Neural cell (in vitro differentiated cells): Measurements from ENCODE around the gene ATP11B. TPM values are rescaled to one million over a fixed set of nuclear protein-coding genes. Genes with fewer than 3 reads are reported as not detected.
"Not testable (repeated sequence)": the region's sequence is repeated elsewhere in the genome, so short reads cannot be mapped to it uniquely, and the experiment has no call there.

Experiments
- H2AFZ ChIP-seq: fragments of 200-600, 300-800 bp; sonication (generic), shearing (Covaris generic); 2 replicates; pipeline ENCODE4 v1.6.0; 2014; ENCODE audit warnings: low read depth, mild to moderate bottlenecking, antibody characterized with exemption, low read length, moderate library complexity
- H3F3A ChIP-seq: fragments of 200-600 bp; shearing (Covaris generic); 2 replicates; pipeline ENCODE4 v1.6.1; 2016; ENCODE audit warnings: mild to moderate bottlenecking, moderate library complexity, mixed read lengths, antibody characterized with exemption, low read length; ENCODE audit not compliant: insufficient read depth, poor library complexity, severe bottlenecking
- H3K27ac ChIP-seq: fragments of 200-600, 300-800 bp; sonication (generic), shearing (Covaris generic); 2 replicates; pipeline ENCODE4 v1.5.1; 2014; ENCODE audit warnings: mild to moderate bottlenecking, low read length, moderate library complexity
- H3K27me3 ChIP-seq: fragments of 300-800, 200-600 bp; sonication (generic), shearing (Covaris generic); 2 replicates; pipeline ENCODE4 v1.6.0; 2014; ENCODE audit warnings: mild to moderate bottlenecking, low read depth, low read length, moderate library complexity; ENCODE audit not compliant: insufficient read depth
- H3K36me3 ChIP-seq: fragments of 300-800, 200-600 bp; sonication (generic), shearing (Covaris generic); 2 replicates; pipeline ENCODE4 v1.5.1; 2014; ENCODE audit warnings: mild to moderate bottlenecking, antibody characterized with exemption, low read length, moderate library complexity; ENCODE audit not compliant: insufficient read depth
- H3K4me2 ChIP-seq: fragments of 300-800, 200-600 bp; sonication (generic), shearing (Covaris generic); 2 replicates; pipeline ENCODE4 v1.6.0; 2014; ENCODE audit warnings: mild to moderate bottlenecking, low read length
- H3K4me3 ChIP-seq: fragments of 300-800, 200-600 bp; sonication (generic), shearing (Covaris generic); 2 replicates; pipeline ENCODE4 v1.5.1; 2014; ENCODE audit warnings: mild to moderate bottlenecking, low read length, moderate library complexity
- H3K79me2 ChIP-seq: fragments of 200-600 bp; shearing (Covaris generic); replicated peaks from 2 replicates; pipeline ENCODE4 v1.6.0; 2014; ENCODE audit warnings: mild to moderate bottlenecking, low read length, moderate library complexity; ENCODE audit not compliant: insufficient read depth
- H3K9ac ChIP-seq: fragments of 300-800, 200-600 bp; sonication (generic), shearing (Covaris generic); 2 replicates; pipeline ENCODE4 v1.6.1; 2016; ENCODE audit warnings: mild to moderate bottlenecking, low read length, mixed read lengths
- H3K9me2 ChIP-seq: fragments of 200-600 bp; shearing (Covaris generic); 2 replicates; pipeline ENCODE4 v1.6.1; 2016; ENCODE audit warnings: mild to moderate bottlenecking, low read length, mixed read lengths; ENCODE audit not compliant: insufficient read depth
- H3K9me3 ChIP-seq: fragments of 200-600, 300-800 bp; sonication (generic), shearing (Covaris generic); 2 replicates; pipeline ENCODE4 v1.6.1; 2016; ENCODE audit warnings: mild to moderate bottlenecking, mixed run types, low read length, moderate library complexity, mixed read lengths
- H4K20me1 ChIP-seq: fragments of 200-600 bp; shearing (Covaris generic); 2 replicates; pipeline ENCODE4 v1.6.1; 2016; ENCODE audit warnings: mild to moderate bottlenecking, mixed run types; ENCODE audit not compliant: insufficient read depth
- EZH2 ChIP-seq: fragments of 200-600, 300-800 bp; shearing (Covaris generic), sonication (generic); IDR thresholded peaks from 2 replicates; pipeline ENCODE4 v1.6.1; 2014; ENCODE audit warnings: antibody characterized with exemption, low read length, borderline replicate concordance, mild to moderate bottlenecking; ENCODE audit not compliant: insufficient read depth, poor library complexity, severe bottlenecking
- POLR2AphosphoS5 ChIP-seq: IDR thresholded peaks from 2 replicates; pipeline ENCODE4 v1.6.1; 2012
- RAD21 ChIP-seq: fragments of 450-650 bp; conservative IDR thresholded peaks from 2 replicates; pipeline ENCODE4 v1.6.1; 2014; ENCODE audit warnings: antibody characterized with exemption, mild to moderate bottlenecking, moderate library complexity
- SMC3 ChIP-seq: fragments of 450-650 bp; conservative IDR thresholded peaks from 2 replicates; pipeline ENCODE4 v1.6.1; 2014; ENCODE audit warnings: antibody characterized with exemption, mild to moderate bottlenecking, moderate library complexity; ENCODE audit not compliant: poor library complexity
- TAF1 ChIP-seq: IDR thresholded peaks from 2 replicates; pipeline ENCODE4 v1.6.1; 2012; ENCODE audit warnings: low read depth
- polyA plus RNA-seq: library from polyadenylated mRNA; depleted of rRNA; stranded (reverse); fragments of >200 nt; gene quantifications from 2 replicates; pipeline ENCODE4 v1.2.3, GENCODE V29; 2014
- TF ChIP-seq, protein P1 (sequence below): fragments of 450-650 bp; IDR thresholded peaks from 2 replicates; pipeline ENCODE4 v1.5.1; 2014; ENCODE audit warnings: antibody characterized with exemption, mild to moderate bottlenecking, moderate library complexity; ENCODE audit not compliant: poor library complexity, severe bottlenecking

The ATP11B gene
- polyA plus RNA-seq, 1 donor from 2014 or later = 31.2 TPM

DNA sequence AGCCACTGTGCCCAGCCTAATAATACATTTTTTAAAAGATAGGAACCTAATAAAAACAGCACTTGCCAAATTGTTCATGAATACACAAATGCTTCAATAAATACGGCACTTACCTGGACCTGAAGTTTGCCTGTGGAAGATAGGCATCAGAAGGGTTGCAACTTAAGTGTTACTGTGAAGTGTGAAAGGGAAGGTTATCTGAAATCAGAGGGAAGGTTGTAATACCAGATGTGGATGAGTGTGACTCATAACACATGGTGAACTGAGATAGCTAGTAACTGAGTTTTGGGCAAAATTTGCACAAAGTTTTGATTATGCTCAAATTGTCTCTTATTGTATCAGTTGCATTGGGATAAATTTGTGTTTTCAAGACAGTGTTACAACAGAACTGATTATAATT, 68.0 kb downstream of the ATP11B start:
- H2AFZ ChIP-seq = no peak overlapping the region
- H3K27ac ChIP-seq = no peak overlapping the region
- H3K9ac ChIP-seq = no peak overlapping the region
- no peak for TF ChIP-seq TAF1
- TF ChIP-seq, protein P1, sequence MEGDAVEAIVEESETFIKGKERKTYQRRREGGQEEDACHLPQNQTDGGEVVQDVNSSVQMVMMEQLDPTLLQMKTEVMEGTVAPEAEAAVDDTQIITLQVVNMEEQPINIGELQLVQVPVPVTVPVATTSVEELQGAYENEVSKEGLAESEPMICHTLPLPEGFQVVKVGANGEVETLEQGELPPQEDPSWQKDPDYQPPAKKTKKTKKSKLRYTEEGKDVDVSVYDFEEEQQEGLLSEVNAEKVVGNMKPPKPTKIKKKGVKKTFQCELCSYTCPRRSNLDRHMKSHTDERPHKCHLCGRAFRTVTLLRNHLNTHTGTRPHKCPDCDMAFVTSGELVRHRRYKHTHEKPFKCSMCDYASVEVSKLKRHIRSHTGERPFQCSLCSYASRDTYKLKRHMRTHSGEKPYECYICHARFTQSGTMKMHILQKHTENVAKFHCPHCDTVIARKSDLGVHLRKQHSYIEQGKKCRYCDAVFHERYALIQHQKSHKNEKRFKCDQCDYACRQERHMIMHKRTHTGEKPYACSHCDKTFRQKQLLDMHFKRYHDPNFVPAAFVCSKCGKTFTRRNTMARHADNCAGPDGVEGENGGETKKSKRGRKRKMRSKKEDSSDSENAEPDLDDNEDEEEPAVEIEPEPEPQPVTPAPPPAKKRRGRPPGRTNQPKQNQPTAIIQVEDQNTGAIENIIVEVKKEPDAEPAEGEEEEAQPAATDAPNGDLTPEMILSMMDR = no peak
- H4K20me1 ChIP-seq = no peaks in the 10 kb centered on the region
- no peaks in the 10 kb centered on the region for H3K79me2 ChIP-seq
- H3K9me2 ChIP-seq = no peaks in the 10 kb centered on the region
- H3K27me3 ChIP-seq = no peaks in the 10 kb centered on the region
- H3F3A ChIP-seq = no peaks in the 10 kb centered on the region
- H3K4me3 ChIP-seq = no peak overlapping the region
- no peaks in the 10 kb centered on the region for H3K9me3 ChIP-seq
- H3K36me3 ChIP-seq = peaks cover 6% of the 10 kb centered on the region
- H3K4me2 ChIP-seq = no peak overlapping the region

DNA sequence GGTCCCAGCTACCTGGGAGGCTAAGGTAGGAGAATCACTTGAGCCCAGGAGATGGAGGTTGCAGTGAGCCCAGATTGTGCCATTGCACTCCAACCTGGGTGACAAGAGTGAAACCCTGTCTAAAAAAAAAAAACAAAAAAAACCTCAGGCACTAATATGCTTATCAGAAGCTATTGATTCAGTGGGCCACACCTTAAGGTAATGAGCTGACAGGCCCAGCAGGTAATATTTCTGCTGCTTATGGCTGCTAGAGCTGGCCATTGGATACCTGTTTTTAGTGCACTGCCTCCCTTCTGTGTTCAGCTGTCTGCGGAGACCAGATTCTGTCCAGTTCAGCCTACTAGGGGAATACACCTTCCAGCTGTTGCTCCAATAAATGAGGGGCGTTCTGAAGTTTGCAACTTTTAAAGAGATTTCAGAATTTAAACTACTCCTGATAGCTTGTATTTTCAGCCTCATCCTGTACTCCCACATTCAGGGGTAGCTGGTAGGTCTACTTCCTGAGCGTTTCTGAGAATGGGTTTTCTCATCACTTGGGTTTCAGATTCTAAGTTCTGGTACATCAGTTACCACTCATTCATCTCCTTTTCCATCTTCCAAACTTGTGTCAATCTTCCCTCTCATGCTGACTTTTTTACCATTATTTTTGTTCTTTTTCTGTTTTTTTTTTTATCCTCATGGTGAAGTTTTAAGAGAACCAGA, 69.0 kb downstream of the ATP11B start:
- Histone ChIP-seq H3K4me3 (no peak overlapping the region), H3K27ac (no peak overlapping the region), H3F3A (no peaks in the 10 kb centered on the region), H2AFZ (no peak overlapping the region), H3K9me3 (no peaks in the 10 kb centered on the region), H3K27me3 (no peaks in the 10 kb centered on the region), H3K9me2 (no peaks in the 10 kb centered on the region), H3K36me3 (peaks cover 6% of the 10 kb centered on the region), H4K20me1 (no peaks in the 10 kb centered on the region), H3K79me2 (no peaks in the 10 kb centered on the region), H3K4me2 (no peak overlapping the region), H3K9ac (no peak overlapping the region)
- TF ChIP-seq TAF1 (no peak), EZH2 (no peak), RAD21 (no peak), POLR2AphosphoS5 (no peak), SMC3 (no peak)
- TF ChIP-seq, protein P1 = no peak

DNA sequence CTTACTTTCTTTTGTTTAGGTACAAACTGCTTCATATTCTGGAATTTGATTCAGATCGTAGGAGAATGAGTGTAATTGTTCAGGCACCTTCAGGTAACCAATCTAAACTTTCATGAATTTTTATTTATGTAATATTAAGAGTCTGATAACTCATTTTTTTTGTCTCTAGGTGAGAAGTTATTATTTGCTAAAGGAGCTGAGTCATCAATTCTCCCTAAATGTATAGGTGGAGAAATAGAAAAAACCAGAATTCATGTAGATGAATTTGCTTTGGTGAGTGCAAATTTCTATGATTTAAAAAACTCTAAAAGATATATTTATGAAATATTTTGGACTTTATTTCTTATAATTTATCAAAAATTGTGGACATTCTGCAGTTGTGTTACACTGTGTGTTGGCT, 75.8 kb downstream of the ATP11B start:
- no peaks in the 10 kb centered on the region for H3K27me3 ChIP-seq
- TF ChIP-seq POLR2AphosphoS5 = no peak
- no peak overlapping the region for H3K4me3 ChIP-seq
- H3K9ac ChIP-seq = no peak overlapping the region
- no peaks in the 10 kb centered on the region for H3F3A ChIP-seq
- H3K27ac ChIP-seq = no peak overlapping the region
- H3K4me2 ChIP-seq = no peak overlapping the region
- no peak overlapping the region for H2AFZ ChIP-seq
- H3K9me2 ChIP-seq = no peaks in the 10 kb centered on the region
- H3K9me3 ChIP-seq = no peaks in the 10 kb centered on the region
- no peaks in the 10 kb centered on the region for H3K79me2 ChIP-seq
- H3K36me3 ChIP-seq = peaks cover 14% of the 10 kb centered on the region
- H4K20me1 ChIP-seq = no peaks in the 10 kb centered on the region

DNA sequence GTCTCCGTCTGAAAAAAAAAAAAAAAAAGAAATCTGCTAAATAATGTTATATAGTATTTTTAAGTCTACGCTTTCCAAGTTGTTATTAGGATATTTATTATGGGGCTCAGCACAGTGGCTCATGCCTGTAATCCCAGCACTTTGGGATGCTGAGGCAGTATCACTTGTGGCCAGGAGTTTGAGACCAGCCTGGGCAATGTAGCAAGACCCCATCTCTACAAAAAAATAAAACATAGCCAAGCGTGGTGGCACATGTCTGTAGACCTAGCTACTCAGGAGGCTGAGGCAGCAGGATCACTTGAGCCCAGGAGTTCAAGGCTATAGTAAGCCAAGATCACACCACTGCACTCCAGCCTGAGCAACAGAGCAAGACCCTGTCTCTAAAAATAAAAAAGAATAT, 77.6 kb downstream of the ATP11B start:
- H3K4me2 ChIP-seq, H3K4me3 ChIP-seq, H2AFZ ChIP-seq, H3K9me3 ChIP-seq, H3K27me3 ChIP-seq, H3K79me2 ChIP-seq, H4K20me1 ChIP-seq, H3K36me3 ChIP-seq, H3K9ac ChIP-seq, H3K9me2 ChIP-seq, H3F3A ChIP-seq, H3K27ac ChIP-seq: not testable (repeated sequence)
